Hypothalamus (tissue), 51 donors: Measurements from ENCODE around the gene PPP2R3B.
"Not testable (repeated sequence)": the region's sequence is repeated elsewhere in the genome, so short reads cannot be mapped to it uniquely, and the experiment has no call there.

ENCODE experiments used
- DNase-seq, 51 donors: peaks; one replicate each; lab custom pipeline; 2025; lab: John Stamatoyannopoulos, UW

The PPP2R3B gene

GRCh38 chrX:355329-356050 lies 31.2 kb downstream of the PPP2R3B start:
- no peak for DNase-seq

GRCh38 chrX:353566-354535 lies 32.9 kb downstream of the PPP2R3B start:
- DNase-seq, result no peak

GRCh38 chrX:352582-353314 lies 34.0 kb downstream of the PPP2R3B start:
- DNase-seq, result no peak

- DNase-seq, result no peak
Observed at GRCh38 chrX:352181-352580, 34.5 kb downstream of the PPP2R3B start.

- DNase-seq, result no peak
Observed at GRCh38 chrX:351736-352135, 35.0 kb downstream of the PPP2R3B start.

GRCh38 chrX:351324-351641 lies 35.4 kb downstream of the PPP2R3B start:
- DNase-seq, result not testable (repeated sequence)

- peak in 19 of 51 donors; percentile 5 to 35 (median 11) for DNase-seq
Observed at GRCh38 chrX:350534-351323, 36.0 kb downstream of the PPP2R3B start.

- no peak for DNase-seq
Observed at GRCh38 chrX:350148-350533, 36.6 kb downstream of the PPP2R3B start.

- DNase-seq, result no peak
Observed at GRCh38 chrX:349702-350101, 37.0 kb downstream of the PPP2R3B start.

- peak in 33 of 51 donors; percentile 0 to 78 (median 39) for DNase-seq
Observed at GRCh38 chrX:349196-349595, 37.5 kb downstream of the PPP2R3B start.

GRCh38 chrX:348461-349117 lies 38.1 kb downstream of the PPP2R3B start:
- DNase-seq, result no peak

GRCh38 chrX:347351-348117 lies 39.2 kb downstream of the PPP2R3B start:
- DNase-seq, result no peak

- DNase-seq, result no peak
Observed at GRCh38 chrX:346034-346813, 40.5 kb downstream of the PPP2R3B start.

- DNase-seq, result no peak
Observed at GRCh38 chrX:345020-345925, 41.4 kb downstream of the PPP2R3B start.

- DNase-seq, result no peak
Observed at GRCh38 chrX:344371-344901, 42.3 kb downstream of the PPP2R3B start.

GRCh38 chrX:341541-342101 lies 45.1 kb downstream of the PPP2R3B start:
- no peak for DNase-seq
